H1 (cell line): ENCODE results near the gene NAXD. TPM values are rescaled to one million over a fixed set of nuclear protein-coding genes. Genes with fewer than 3 reads are reported as not detected.

Experiments
- CTCF ChIA-PET: fragments of 300-600 bp; sonication (Branson Sonifier 250); formaldehyde crosslinking; loops from one replicate; lab custom pipeline; 2021; ENCODE audit not compliant: partially characterized antibody; lab: Charles Lee
- POLR2A ChIA-PET: fragments of 300-600 bp; sonication (Branson Sonifier 250); formaldehyde crosslinking; loops from one replicate; lab custom pipeline; 2021; ENCODE audit warnings: inconsistent platforms; ENCODE audit not compliant: partially characterized antibody; lab: Charles Lee
- DNase-seq, 2 experiments: peaks; one replicate each; pipeline versions ENCODE4 v3.0.0 to v3.0.0-alpha.2; 2010 to 2022; ENCODE audit warnings: low spot score in 2 of 2, low read depth in 1 of 2, mixed read lengths in 1 of 2
- FAIRE-seq: peaks from 2 replicates; lab custom pipeline; 2011; peaks lifted over from hg19 to GRCh38; lab: Jason Lieb, UNC
- H2AFZ ChIP-seq: 2 replicates; pipeline ENCODE4 v1.8.1; 2012; ENCODE audit warnings: low read length, inconsistent platforms
- H2AK5ac ChIP-seq: 2 replicates; pipeline ENCODE4 v1.6.1; 2013; ENCODE audit warnings: low read depth, low read length
- H2BK120ac ChIP-seq: replicated peaks from 2 replicates; pipeline ENCODE3; 2013; ENCODE audit warnings: low read depth, low read length, inconsistent platforms
- H2BK12ac ChIP-seq: 2 replicates; pipeline ENCODE4 v1.6.1; 2013; ENCODE audit warnings: low read depth, low read length
- H2BK15ac ChIP-seq: 2 replicates; pipeline ENCODE4 v1.6.1; 2013; ENCODE audit warnings: low read length
- H2BK20ac ChIP-seq: 2 replicates; pipeline ENCODE4 v1.6.1; 2013; ENCODE audit warnings: low read length
- H2BK5ac ChIP-seq: 2 replicates; pipeline ENCODE4 v1.6.1; 2013; ENCODE audit warnings: low read depth, low read length
- H3K14ac ChIP-seq: 2 replicates; pipeline ENCODE4 v1.6.1; 2013; ENCODE audit warnings: inconsistent platforms; ENCODE audit not compliant: insufficient read length
- H3K18ac ChIP-seq: 2 replicates; pipeline ENCODE4 v1.6.1; 2013; ENCODE audit warnings: low read length; ENCODE audit errors: extremely low read depth
- H3K23ac ChIP-seq: 2 replicates; pipeline ENCODE4 v1.6.1; 2013; ENCODE audit warnings: inconsistent platforms; ENCODE audit not compliant: insufficient read length
- H3K23me2 ChIP-seq: 2 replicates; pipeline ENCODE4 v1.6.1; 2013; ENCODE audit warnings: low read depth, low read length
- H3K27ac ChIP-seq: 2 replicates; pipeline ENCODE4 v1.6.1; 2011; ENCODE audit warnings: low read depth, low read length, inconsistent platforms
- H3K27me3 ChIP-seq, 4 experiments: replicated peaks in 1 of 4; 1 replicate in 1 of 4; 2 replicates in 3 of 4; pipeline versions ENCODE4 v1.6.1 to v1.8.1; 2011 to 2013; ENCODE audit warnings: low read length in 3 of 4, mild to moderate bottlenecking in 3 of 4, inconsistent platforms in 2 of 4, mixed read lengths in 2 of 4, moderate library complexity in 1 of 4; ENCODE audit not compliant: control insufficient read depth in 3 of 4, insufficient read depth in 3 of 4; ENCODE audit errors: extremely low read depth in 1 of 4
- H3K36me3 ChIP-seq, 4 experiments: 2 replicates each; pipeline versions ENCODE4 v1.6.1 to v1.8.1; 2011 to 2013; ENCODE audit warnings: mild to moderate bottlenecking in 4 of 4, low read length in 3 of 4, moderate library complexity in 2 of 4, control low read depth in 1 of 4, inconsistent platforms in 1 of 4; ENCODE audit not compliant: insufficient read depth in 4 of 4, control insufficient read depth in 2 of 4
- H3K4ac ChIP-seq: replicated peaks from 2 replicates; pipeline ENCODE3; 2013; ENCODE audit warnings: low read length, low read depth, mixed read lengths, inconsistent platforms; ENCODE audit not compliant: insufficient read length
- H3K4me1 ChIP-seq, 4 experiments: replicated peaks in 1 of 4; 1 replicate in 1 of 4; 2 replicates in 3 of 4; pipeline versions ENCODE4 v1.6.1 to v1.8.1; 2011 to 2013; ENCODE audit warnings: low read length in 3 of 4, inconsistent platforms in 2 of 4, mixed read lengths in 1 of 4; ENCODE audit not compliant: insufficient read depth in 4 of 4, control insufficient read depth in 3 of 4
- H3K4me2 ChIP-seq, 2 experiments: 2 replicates each; pipeline versions ENCODE4 v1.6.1 to v1.8.1; 2011 to 2013; ENCODE audit warnings: low read depth in 2 of 2, low read length in 2 of 2, control low read depth in 1 of 2, inconsistent platforms in 1 of 2, mild to moderate bottlenecking in 1 of 2; ENCODE audit not compliant: insufficient read depth in 1 of 2
- H3K4me3 ChIP-seq, 4 experiments: fragments of 200-600, 300-600 bp in 1 of 4; sonication (generic), shearing (Covaris generic), sonication (Bioruptor Twin) in 1 of 4; 2 replicates each; pipeline versions ENCODE4 v1.5.1 to v1.8.1; 2011 to 2016; ENCODE audit warnings: low read length in 4 of 4, low read depth in 3 of 4, control low read depth in 2 of 4, inconsistent platforms in 2 of 4, mild to moderate bottlenecking in 2 of 4, mixed read lengths in 1 of 4, moderate library complexity in 1 of 4; ENCODE audit not compliant: insufficient read depth in 2 of 4; ENCODE audit errors: extremely low read depth in 1 of 4
- H3K56ac ChIP-seq: replicated peaks from 2 replicates; pipeline ENCODE3; 2013; ENCODE audit warnings: low read depth, mild to moderate bottlenecking, mixed read lengths, low read length, inconsistent platforms; ENCODE audit not compliant: insufficient read length
- H3K79me1 ChIP-seq: 2 replicates; pipeline ENCODE4 v1.6.1; 2013; ENCODE audit warnings: low read depth, low read length, control low read depth
- H3K79me2 ChIP-seq, 2 experiments: 2 replicates each; pipeline versions ENCODE4 v1.6.1 to v1.8.1; 2012 to 2013; ENCODE audit warnings: low read length in 2 of 2, mild to moderate bottlenecking in 2 of 2, inconsistent platforms in 1 of 2; ENCODE audit not compliant: insufficient read depth in 2 of 2, control insufficient read depth in 1 of 2
- H3K9ac ChIP-seq, 4 experiments: replicated peaks in 1 of 4; 1 replicate in 1 of 4; 2 replicates in 3 of 4; pipeline versions ENCODE4 v1.6.1 to v1.8.1; 2011 to 2013; ENCODE audit warnings: low read depth in 3 of 4, low read length in 3 of 4, control low read depth in 2 of 4, mild to moderate bottlenecking in 2 of 4, moderate library complexity in 2 of 4, inconsistent platforms in 1 of 4; ENCODE audit errors: extremely low read depth in 1 of 4
- H3K9me3 ChIP-seq, 2 experiments: 2 replicates each; pipeline versions ENCODE4 v1.6.1 to v1.8.1; 2012 to 2013; ENCODE audit warnings: mild to moderate bottlenecking in 2 of 2, moderate library complexity in 2 of 2, control low read depth in 1 of 2, inconsistent platforms in 1 of 2, low read depth in 1 of 2, low read length in 1 of 2, mixed read lengths in 1 of 2; ENCODE audit not compliant: insufficient read depth in 2 of 2
- H4K20me1 ChIP-seq, 2 experiments: replicated peaks in 1 of 2; 2 replicates each; pipeline versions ENCODE3 to v1.8.1; 2011 to 2013; ENCODE audit warnings: inconsistent platforms in 2 of 2, low read length in 2 of 2, mild to moderate bottlenecking in 1 of 2; ENCODE audit not compliant: insufficient read depth in 2 of 2, control insufficient read depth in 1 of 2
- H4K5ac ChIP-seq: 2 replicates; pipeline ENCODE4 v1.6.1; 2013; ENCODE audit warnings: low read length, low read depth, mixed read lengths, inconsistent platforms; ENCODE audit not compliant: insufficient read length
- H4K8ac ChIP-seq: 2 replicates; pipeline ENCODE4 v1.8.0; 2013; ENCODE audit warnings: mild to moderate bottlenecking, moderate library complexity, low read length, inconsistent platforms; ENCODE audit not compliant: insufficient read depth; ENCODE audit errors: extremely low read depth
- H4K91ac ChIP-seq: replicated peaks from 2 replicates; pipeline ENCODE3; 2013; ENCODE audit warnings: low read length, mixed read lengths, inconsistent platforms; ENCODE audit not compliant: insufficient read length
- RBBP5 ChIP-seq: IDR thresholded peaks from 2 replicates; pipeline ENCODE4 v1.7.1; 2012; ENCODE audit warnings: low read depth, mild to moderate bottlenecking, inconsistent platforms, low read length, moderate library complexity, borderline replicate concordance
- WGBS, 2 experiments: shearing (Covaris generic) in 1 of 2; methylation state at CpG; one replicate each; pipeline versions ENCODE4 v1.1.6 to v1.1.7; 2013 to 2015; ENCODE audit warnings: low lambda C conversion rate in 2 of 2, mixed read lengths in 2 of 2, inconsistent platforms in 1 of 2, low coverage in 1 of 2, missing lambda C conversion rate in 1 of 2; ENCODE audit not compliant: insufficient replicate concordance in 2 of 2, insufficient coverage in 1 of 2, insufficient read length in 1 of 2; ENCODE audit errors: extremely low coverage in 1 of 2, missing lambda C conversion rate in 1 of 2; 5-methylcytosine and 5-hydroxymethylcytosine counted together
- polyA plus RNA-seq, 7 experiments: library from polyadenylated mRNA; depleted of rRNA in 3 of 7; stranded (reverse) in 5 of 7; unstranded in 2 of 7; fragments of >200 nt in 5 of 7; fragments of 200-250 nt in 2 of 7; gene quantifications; 1 replicate in 5 of 7; 2 replicates in 1 of 7; 4 replicates in 1 of 7; pipeline versions ENCODE4 v1.2.1 to v1.2.3, GENCODE V29; 2011 to 2013; ENCODE audit warnings: missing spikeins in 2 of 7, mixed read lengths in 2 of 7
- total RNA-seq: library from RNA; stranded (reverse); fragmentation: NEBNext Ultra II Directional; extraction: Animal tissue kit (Norgen Biotek cat#: 25700); gene quantifications from 2 replicates; pipeline ENCODE4 v1.2.1, GENCODE V29; 2021

NAXD gene
- total and polyA plus RNA-seq, 2 of the 8 experiments (the other 6 are each of a cell fraction or from before 2014, with no cell fraction given) = 25.4 to 35.5 TPM

DNA sequence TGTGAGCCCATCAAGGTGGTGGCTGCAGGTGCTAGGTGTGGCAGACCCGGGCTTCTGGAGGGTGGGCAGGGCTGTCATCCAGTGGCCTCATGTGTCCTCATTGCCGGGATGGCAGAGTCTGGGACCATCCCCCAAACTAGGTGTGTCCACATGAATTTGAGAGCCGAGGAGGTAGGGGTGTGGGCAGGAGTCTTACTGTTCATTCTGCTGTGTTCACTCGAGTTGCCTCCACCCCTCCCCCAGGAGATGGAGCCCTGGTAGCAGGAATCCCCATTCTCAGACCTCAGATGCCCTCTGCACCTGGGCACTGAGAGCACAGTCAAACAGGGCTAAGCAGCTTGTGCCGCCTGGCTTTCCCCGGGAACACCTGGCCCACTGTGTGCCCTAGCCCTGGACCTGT lies 22.4 kb downstream of the NAXD start:
- no peak for DNase-seq
- no peaks in the 10 kb centered on the region for H3K23me2 ChIP-seq
- no peak overlapping the region for H4K5ac ChIP-seq
- no peak for TF ChIP-seq RBBP5
- no peak overlapping the region for H2BK20ac ChIP-seq
- no peak overlapping the region for H3K4ac ChIP-seq
- H3K79me2 ChIP-seq = peaks cover 0 to 3% of the 10 kb centered on the region in 2 experiments; a peak in 1 of 4 replicates
- ChIA-PET CTCF (interaction anchor here (0.5 to 4.1 kb wide), 10 partner anchors 16 to 648 kb away, joined by 3 to 18 read pairs (median 4); no protein-coding TSS in a partner anchor), POLR2A (interaction anchor here (0.9 kb wide), 1 partner anchor 12 kb away, joined by 3 read pairs; no protein-coding TSS in a partner anchor)
- no peak overlapping the region for H2BK15ac ChIP-seq
- H2AK5ac ChIP-seq = no peak overlapping the region
- no peak overlapping the region for H3K4me3 ChIP-seq
- H4K91ac ChIP-seq = no peak overlapping the region
- no peak overlapping the region for H3K4me2 ChIP-seq
- H3K4me1 ChIP-seq = no peaks in the 10 kb centered on the region
- no peak overlapping the region for H3K14ac ChIP-seq
- 77% methylated on average over 6 of the region's 6 CpGs; no CpG with 5 or more reads in 1 of the 2 experiments for WGBS, 2 experiments
- H3K9ac ChIP-seq = no peak overlapping the region
- H3K56ac ChIP-seq = no peak overlapping the region
- no peak overlapping the region for H2BK5ac ChIP-seq
- H3K79me1 ChIP-seq = peaks cover 5% of the 10 kb centered on the region; the same call in 1 of the 2 replicates
- H4K20me1 ChIP-seq = peaks cover 7 to 28% of the 10 kb centered on the region in 2 experiments
- H3K18ac ChIP-seq = no peak overlapping the region
- H3K27ac ChIP-seq = no peak overlapping the region
- H3K27me3 ChIP-seq = no peaks in the 10 kb centered on the region
- no peak overlapping the region for H2AFZ ChIP-seq
- H3K9me3 ChIP-seq = no peaks in the 10 kb centered on the region
- no peak overlapping the region for H3K23ac ChIP-seq
- H3K36me3 ChIP-seq = peaks cover 8 to 43% (median 34%) of the 10 kb centered on the region in 4 experiments; a peak in 7 of 8 replicates
- H4K8ac ChIP-seq = no peak overlapping the region
- H2BK120ac ChIP-seq = no peak overlapping the region
- FAIRE-seq = no peak
- no peak overlapping the region for H2BK12ac ChIP-seq
